ENCODE data around the gene PACSIN3.

- TF ChIP-seq, protein P1, sequence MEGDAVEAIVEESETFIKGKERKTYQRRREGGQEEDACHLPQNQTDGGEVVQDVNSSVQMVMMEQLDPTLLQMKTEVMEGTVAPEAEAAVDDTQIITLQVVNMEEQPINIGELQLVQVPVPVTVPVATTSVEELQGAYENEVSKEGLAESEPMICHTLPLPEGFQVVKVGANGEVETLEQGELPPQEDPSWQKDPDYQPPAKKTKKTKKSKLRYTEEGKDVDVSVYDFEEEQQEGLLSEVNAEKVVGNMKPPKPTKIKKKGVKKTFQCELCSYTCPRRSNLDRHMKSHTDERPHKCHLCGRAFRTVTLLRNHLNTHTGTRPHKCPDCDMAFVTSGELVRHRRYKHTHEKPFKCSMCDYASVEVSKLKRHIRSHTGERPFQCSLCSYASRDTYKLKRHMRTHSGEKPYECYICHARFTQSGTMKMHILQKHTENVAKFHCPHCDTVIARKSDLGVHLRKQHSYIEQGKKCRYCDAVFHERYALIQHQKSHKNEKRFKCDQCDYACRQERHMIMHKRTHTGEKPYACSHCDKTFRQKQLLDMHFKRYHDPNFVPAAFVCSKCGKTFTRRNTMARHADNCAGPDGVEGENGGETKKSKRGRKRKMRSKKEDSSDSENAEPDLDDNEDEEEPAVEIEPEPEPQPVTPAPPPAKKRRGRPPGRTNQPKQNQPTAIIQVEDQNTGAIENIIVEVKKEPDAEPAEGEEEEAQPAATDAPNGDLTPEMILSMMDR (IDR thresholded peaks at IDR 0.05) = no peak
- no peak for TF ChIP-seq POLR2AphosphoS5 (IDR thresholded peaks at IDR 0.05; ENCODE audit: insufficient read depth in 1 of 2, low read depth in 1 of 2)
These were observed 55.1 kb downstream of the PACSIN3 start for GRCh38 chr11:47131136-47131535.

All from vagina (tissue), 2 donors.